B cell (primary cell): ENCODE measurements around the gene S100A3. TPM values are rescaled to one million over a fixed set of nuclear protein-coding genes. Genes with fewer than 3 reads are reported as not detected.

Experiments
- ATAC-seq: fragments of 200-7000 bp; cut with Tn5 transposase; one replicate; pipeline ENCODE4 v1.10.0; 2021; ENCODE audit warnings: low read depth, mild to moderate bottlenecking, moderate number of reproducible peaks, moderate library complexity
- CTCF ChIA-PET: fragments of 350-600 bp; sonication (Branson Sonifier 250); formaldehyde crosslinking; loops from one replicate; lab custom pipeline; 2021; ENCODE audit warnings: antibody characterized with exemption, inconsistent platforms; lab: Charles Lee
- POLR2A ChIA-PET: fragments of 350-600 bp; sonication (Branson Sonifier 250); formaldehyde crosslinking; loops from one replicate; lab custom pipeline; 2021; ENCODE audit warnings: antibody characterized with exemption; lab: Charles Lee
- DNase-seq: peaks from one replicate; pipeline ENCODE4 v3.0.0; 2013
- H2AFZ ChIP-seq: 2 replicates; pipeline ENCODE4 v1.6.1; 2012; ENCODE audit warnings: mild to moderate bottlenecking, low read depth, low read length; ENCODE audit not compliant: insufficient read depth, poor library complexity, severe bottlenecking
- H3K27ac ChIP-seq, 2 donors: 1 replicate in 1 of 2; 2 replicates in 1 of 2; pipeline ENCODE4 v1.5.1; 2012 to 2013; ENCODE audit warnings: low read length in 2 of 2, mild to moderate bottlenecking in 2 of 2, moderate library complexity in 1 of 2
- H3K27me3 ChIP-seq, 4 experiments: fragments of 200-600 bp in 1 of 4; sonication (generic) in 1 of 4; replicated peaks in 1 of 4; 1 replicate in 2 of 4; 2 replicates in 2 of 4; pipeline versions ENCODE4 v1.6.1 to v1.7.0; 2013 to 2016; ENCODE audit warnings: low read length in 3 of 4, mild to moderate bottlenecking in 2 of 4, mixed read lengths in 1 of 4, moderate library complexity in 1 of 4; ENCODE audit not compliant: insufficient read depth in 4 of 4, control insufficient read depth in 3 of 4; ENCODE audit errors: control extremely low read depth in 1 of 4
- H3K36me3 ChIP-seq, 2 experiments: replicated peaks in 1 of 2; 1 replicate in 1 of 2; 2 replicates in 1 of 2; pipeline versions ENCODE4 v1.6.1 to v1.7.1; 2013; ENCODE audit warnings: low read length in 1 of 2; ENCODE audit not compliant: insufficient read depth in 2 of 2, control insufficient read depth in 1 of 2; ENCODE audit errors: control extremely low read depth in 1 of 2, extremely low read depth in 1 of 2
- H3K4me1 ChIP-seq, 2 donors: fragments of 200-600 bp in 1 of 2; sonication (generic) in 1 of 2; 1 replicate in 1 of 2; 2 replicates in 1 of 2; pipeline versions ENCODE4 v1.5.1 to v1.6.1; 2013 to 2017; ENCODE audit warnings: low read length in 2 of 2; ENCODE audit not compliant: control insufficient read depth in 2 of 2, insufficient read depth in 2 of 2
- H3K4me2 ChIP-seq: replicated peaks from 2 replicates; pipeline ENCODE3; 2012; ENCODE audit warnings: mild to moderate bottlenecking, low read depth, low read length; ENCODE audit not compliant: poor library complexity, severe bottlenecking
- H3K4me3 ChIP-seq, 5 experiments: fragments of 200-600 bp in 1 of 5; sonication (generic) in 1 of 5; 1 replicate in 3 of 5; 2 replicates in 2 of 5; pipeline versions ENCODE4 v1.5.1 to v1.7.0; 2011 to 2016; ENCODE audit warnings: low read length in 4 of 5, mild to moderate bottlenecking in 4 of 5, low read depth in 2 of 5, control low read depth in 1 of 5, moderate library complexity in 1 of 5; ENCODE audit not compliant: insufficient read depth in 1 of 5; ENCODE audit errors: control extremely low read depth in 1 of 5, extremely low read depth in 1 of 5
- H3K79me2 ChIP-seq: fragments of 200-600 bp; sonication (generic); one replicate; pipeline ENCODE4 v1.6.0; 2016; ENCODE audit warnings: low read length; ENCODE audit not compliant: control insufficient read depth, insufficient read depth
- H3K9ac ChIP-seq: fragments of 200-600 bp; sonication (generic); 2 replicates; pipeline ENCODE4 v1.6.1; 2017; ENCODE audit warnings: mild to moderate bottlenecking, low read length, moderate library complexity
- H3K9me3 ChIP-seq, 3 donors: one replicate each; pipeline versions ENCODE4 v1.6.1 to v1.7.1; 2013; ENCODE audit warnings: low read length in 2 of 3; ENCODE audit not compliant: control insufficient read depth in 2 of 3, insufficient read depth in 1 of 3; ENCODE audit errors: control extremely low read depth in 1 of 3
- H4K20me1 ChIP-seq: 2 replicates; pipeline ENCODE4 v1.6.0; 2012; ENCODE audit warnings: mild to moderate bottlenecking, low read length; ENCODE audit not compliant: insufficient read depth, control insufficient read depth, poor library complexity, severe bottlenecking
- H3K27ac Mint-ChIP-seq: one replicate; pipeline ENCODE4 v1.8.0; 2021; ENCODE audit warnings: mixed read lengths
- H3K27me3 Mint-ChIP-seq: one replicate; pipeline ENCODE4 v1.8.0; 2021; ENCODE audit warnings: mixed read lengths
- H3K4me1 Mint-ChIP-seq: one replicate; pipeline ENCODE4 v1.8.0; 2021; ENCODE audit warnings: mixed read lengths
- H3K4me3 Mint-ChIP-seq: one replicate; pipeline ENCODE4 v1.8.0; 2021; ENCODE audit warnings: mixed read lengths
- H3K9me3 Mint-ChIP-seq: one replicate; pipeline ENCODE4 v1.8.0; 2022; ENCODE audit warnings: mixed read lengths; ENCODE audit not compliant: insufficient read depth
- EZH2 ChIP-seq: IDR thresholded peaks from 2 replicates; pipeline ENCODE4 v1.6.1; 2012; ENCODE audit warnings: borderline replicate concordance, low read depth, mild to moderate bottlenecking, moderate library complexity, low read length; ENCODE audit not compliant: insufficient read depth, poor library complexity, severe bottlenecking
- WGBS: methylation state at CpG from one replicate; pipeline ENCODE4 v1.1.5; 2013; ENCODE audit warnings: missing lambda C conversion rate; ENCODE audit not compliant: insufficient coverage; 5-methylcytosine and 5-hydroxymethylcytosine counted together
- intact Hi-C: fragments of 100-400 bp; cut with micrococcal nuclease; formaldehyde crosslinking; loops from one replicate; pipeline ENCODE4 v1.10.0; 2022
- polyA plus RNA-seq: library from polyadenylated mRNA; depleted of rRNA; stranded (reverse); fragments of >200 nt; gene quantifications from 2 replicates; pipeline ENCODE4 v1.2.3, GENCODE V29; 2012
- total RNA-seq, 2 donors: library from RNA; stranded (reverse); fragments of 120-200 nt in 1 of 2; gene quantifications; 1 replicate in 1 of 2; 2 replicates in 1 of 2; pipeline versions ENCODE4 v1.2.3 to v1.2.4, GENCODE V29; 2013 to 2022
- TF ChIP-seq, protein P1 (sequence below): fragments of 200-600 bp; IDR thresholded peaks from one replicate; pipeline ENCODE4 v1.8.0; 2022; ENCODE audit warnings: antibody characterized with exemption, mild to moderate bottlenecking

The S100A3 gene
- total and polyA plus RNA-seq, 2 donors (not counting 1 experiment from before 2014, with no cell fraction given), result not detected

DNA sequence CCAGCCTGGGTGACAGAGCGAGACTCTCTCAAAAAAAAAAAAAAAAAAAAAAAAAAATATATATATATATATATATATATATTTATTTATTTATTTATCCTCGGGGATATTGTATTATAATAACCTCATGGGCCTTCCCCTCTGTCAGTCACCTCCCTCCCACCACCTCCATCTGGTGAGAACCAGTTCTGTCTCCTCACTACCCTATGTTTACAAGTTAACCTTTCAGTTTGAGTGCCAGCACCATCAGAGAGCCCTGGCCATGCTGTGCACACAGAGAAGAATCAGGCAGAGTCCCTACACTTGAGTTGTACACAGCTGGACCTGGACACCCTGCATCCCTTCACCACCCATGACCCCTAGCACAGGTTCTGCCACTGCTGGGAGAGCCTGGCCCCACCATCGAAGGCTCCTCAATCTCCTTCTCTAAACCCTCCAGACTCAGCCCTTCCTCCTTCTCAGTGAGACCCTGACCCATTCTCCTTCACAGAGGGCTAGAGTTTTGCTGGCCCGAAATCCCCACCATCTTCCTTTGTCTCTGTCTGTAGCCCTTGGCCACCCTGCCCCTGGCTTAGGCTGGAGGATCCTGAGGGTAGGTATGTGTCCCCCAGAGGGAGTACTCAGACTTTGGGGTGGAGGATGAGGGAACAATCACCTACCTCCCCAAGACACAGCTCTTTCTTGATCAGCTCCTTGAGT lies 9.5 kb downstream of the S100A3 start:
- intact Hi-C loops, result loop anchor here (10.0 kb wide), 2 partner anchors 95 to 135 kb away; partner anchors contain the start of genes CHTOP, ILF2 and NPR1
- 93% methylated on average over 1 of the region's 4 CpGs for WGBS
- Histone ChIP-seq H3K9me3 (peaks cover 0 to 12% (median 0%) of the 10 kb centered on the region in 3 donors), H3K27ac (no peak overlapping the region), H3K4me1 (peaks cover 37 to 44% of the 10 kb centered on the region in 2 donors), H3K9ac (no peak overlapping the region), H3K4me3 (no peak overlapping the region), H3K36me3 (peaks cover 0 to 2% of the 10 kb centered on the region in 2 experiments), H3K4me2 (no peak overlapping the region), H3K79me2 (peaks cover 9% of the 10 kb centered on the region), H2AFZ (peak overlapping the region; percentile 5), H3K27me3 (no peaks in the 10 kb centered on the region), H4K20me1 (no peaks in the 10 kb centered on the region)
- CTCF ChIA-PET, result interaction anchor here (1.4 to 10.9 kb wide), 4 partner anchors 7 to 31 kb away, joined by 7 to 189 read pairs (median 13); partner anchors contain the start of gene S100A2
- no peak for DNase-seq
- Mint-ChIP-seq H3K27ac (peak overlapping the region; percentile 92), H3K9me3 (no peaks in the 10 kb centered on the region), H3K4me3 (peak overlapping the region; percentile 26), H3K27me3 (no peaks in the 10 kb centered on the region), H3K4me1 (peaks cover 56% of the 10 kb centered on the region)
- TF ChIP-seq, protein P1, sequence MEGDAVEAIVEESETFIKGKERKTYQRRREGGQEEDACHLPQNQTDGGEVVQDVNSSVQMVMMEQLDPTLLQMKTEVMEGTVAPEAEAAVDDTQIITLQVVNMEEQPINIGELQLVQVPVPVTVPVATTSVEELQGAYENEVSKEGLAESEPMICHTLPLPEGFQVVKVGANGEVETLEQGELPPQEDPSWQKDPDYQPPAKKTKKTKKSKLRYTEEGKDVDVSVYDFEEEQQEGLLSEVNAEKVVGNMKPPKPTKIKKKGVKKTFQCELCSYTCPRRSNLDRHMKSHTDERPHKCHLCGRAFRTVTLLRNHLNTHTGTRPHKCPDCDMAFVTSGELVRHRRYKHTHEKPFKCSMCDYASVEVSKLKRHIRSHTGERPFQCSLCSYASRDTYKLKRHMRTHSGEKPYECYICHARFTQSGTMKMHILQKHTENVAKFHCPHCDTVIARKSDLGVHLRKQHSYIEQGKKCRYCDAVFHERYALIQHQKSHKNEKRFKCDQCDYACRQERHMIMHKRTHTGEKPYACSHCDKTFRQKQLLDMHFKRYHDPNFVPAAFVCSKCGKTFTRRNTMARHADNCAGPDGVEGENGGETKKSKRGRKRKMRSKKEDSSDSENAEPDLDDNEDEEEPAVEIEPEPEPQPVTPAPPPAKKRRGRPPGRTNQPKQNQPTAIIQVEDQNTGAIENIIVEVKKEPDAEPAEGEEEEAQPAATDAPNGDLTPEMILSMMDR, result no peak
- no peak for TF ChIP-seq EZH2
- POLR2A ChIA-PET, result interaction anchor here (0.6 to 1.3 kb wide), 4 partner anchors 24 to 244 kb away, joined by 3 to 4 read pairs (median 4); partner anchors contain the start of gene S100A2
- ATAC-seq, result no peak
